ENCODE measurements around the gene BEGAIN.

The BEGAIN gene

GRCh38 chr14:100611811-100612480, 24.7 kb upstream of the BEGAIN start:
- H3K4me1 ChIP-seq (ENCODE audit: control insufficient read depth, insufficient read depth, low read length): no peaks in the 10 kb centered on the region
- no peaks in the 10 kb centered on the region for H3K27me3 ChIP-seq (ENCODE audit: control insufficient read depth, insufficient read depth, low read length)
- H3K4me3 ChIP-seq (ENCODE audit: low read depth, low read length): no peak overlapping the region
- no peaks in the 10 kb centered on the region for H3K9me3 ChIP-seq (ENCODE audit: control insufficient read depth, insufficient read depth, low read length)
- H3K36me3 ChIP-seq (ENCODE audit: control insufficient read depth, insufficient read depth, low read length): no peaks in the 10 kb centered on the region
- no peak overlapping the region for H3K9ac ChIP-seq (ENCODE audit: low read depth, low read length)

GRCh38 chr14:100610511-100611217, 23.4 kb upstream of the BEGAIN start:
- Histone ChIP-seq H3K27me3 (ENCODE audit: control insufficient read depth, insufficient read depth, low read length) (no peaks in the 10 kb centered on the region), H3K9ac (ENCODE audit: low read depth, low read length) (no peak overlapping the region), H3K9me3 (ENCODE audit: control insufficient read depth, insufficient read depth, low read length) (no peaks in the 10 kb centered on the region), H3K4me3 (ENCODE audit: low read depth, low read length) (no peak overlapping the region), H3K36me3 (ENCODE audit: control insufficient read depth, insufficient read depth, low read length) (no peaks in the 10 kb centered on the region), H3K4me1 (ENCODE audit: control insufficient read depth, insufficient read depth, low read length) (no peaks in the 10 kb centered on the region)

GRCh38 chr14:100609941-100610391, 22.7 kb upstream of the BEGAIN start:
- Histone ChIP-seq H3K4me1 (ENCODE audit: control insufficient read depth, insufficient read depth, low read length) (no peaks in the 10 kb centered on the region), H3K36me3 (ENCODE audit: control insufficient read depth, insufficient read depth, low read length) (no peaks in the 10 kb centered on the region), H3K9me3 (ENCODE audit: control insufficient read depth, insufficient read depth, low read length) (no peaks in the 10 kb centered on the region), H3K27me3 (ENCODE audit: control insufficient read depth, insufficient read depth, low read length) (no peaks in the 10 kb centered on the region), H3K4me3 (ENCODE audit: low read depth, low read length) (no peak overlapping the region), H3K9ac (ENCODE audit: low read depth, low read length) (no peak overlapping the region)

GRCh38 chr14:100609331-100609870, 22.2 kb upstream of the BEGAIN start:
- Histone ChIP-seq H3K27me3 (ENCODE audit: control insufficient read depth, insufficient read depth, low read length) (no peaks in the 10 kb centered on the region), H3K4me1 (ENCODE audit: control insufficient read depth, insufficient read depth, low read length) (no peaks in the 10 kb centered on the region), H3K9ac (ENCODE audit: low read depth, low read length) (no peak overlapping the region), H3K36me3 (ENCODE audit: control insufficient read depth, insufficient read depth, low read length) (no peaks in the 10 kb centered on the region), H3K9me3 (ENCODE audit: control insufficient read depth, insufficient read depth, low read length) (no peaks in the 10 kb centered on the region), H3K4me3 (ENCODE audit: low read depth, low read length) (no peak overlapping the region)

- Histone ChIP-seq H3K9me3 (ENCODE audit: control insufficient read depth, insufficient read depth, low read length) (no peaks in the 10 kb centered on the region), H3K4me1 (ENCODE audit: control insufficient read depth, insufficient read depth, low read length) (no peaks in the 10 kb centered on the region), H3K27me3 (ENCODE audit: control insufficient read depth, insufficient read depth, low read length) (no peaks in the 10 kb centered on the region), H3K4me3 (ENCODE audit: low read depth, low read length) (no peak overlapping the region), H3K36me3 (ENCODE audit: control insufficient read depth, insufficient read depth, low read length) (no peaks in the 10 kb centered on the region), H3K9ac (ENCODE audit: low read depth, low read length) (no peak overlapping the region)
Observed at GRCh38 chr14:100608586-100609330, 21.5 kb upstream of the BEGAIN start.

- Histone ChIP-seq H3K9me3 (ENCODE audit: control insufficient read depth, insufficient read depth, low read length) (no peaks in the 10 kb centered on the region), H3K27me3 (ENCODE audit: control insufficient read depth, insufficient read depth, low read length) (no peaks in the 10 kb centered on the region), H3K9ac (ENCODE audit: low read depth, low read length) (no peak overlapping the region), H3K4me3 (ENCODE audit: low read depth, low read length) (no peak overlapping the region), H3K4me1 (ENCODE audit: control insufficient read depth, insufficient read depth, low read length) (no peaks in the 10 kb centered on the region), H3K36me3 (ENCODE audit: control insufficient read depth, insufficient read depth, low read length) (no peaks in the 10 kb centered on the region)
Observed at GRCh38 chr14:100608064-100608463, 20.8 kb upstream of the BEGAIN start.

- H3K4me3 ChIP-seq (ENCODE audit: low read depth, low read length): no peak overlapping the region
Observed at GRCh38 chr14:100607611-100607956, 20.4 kb upstream of the BEGAIN start.

GRCh38 chr14:100606687-100607610, 19.7 kb upstream of the BEGAIN start:
- H3K9me3 ChIP-seq (ENCODE audit: control insufficient read depth, insufficient read depth, low read length): no peaks in the 10 kb centered on the region
- H3K27me3 ChIP-seq (ENCODE audit: control insufficient read depth, insufficient read depth, low read length): no peaks in the 10 kb centered on the region
- no peak overlapping the region for H3K4me3 ChIP-seq (ENCODE audit: low read depth, low read length)
- no peak overlapping the region for H3K9ac ChIP-seq (ENCODE audit: low read depth, low read length)
- no peaks in the 10 kb centered on the region for H3K4me1 ChIP-seq (ENCODE audit: control insufficient read depth, insufficient read depth, low read length)
- H3K36me3 ChIP-seq (ENCODE audit: control insufficient read depth, insufficient read depth, low read length): no peaks in the 10 kb centered on the region

More at GRCh38 chr14:100607611-100607956, 20.4 kb upstream of the BEGAIN start:
- Histone ChIP-seq H3K9me3 (ENCODE audit: control insufficient read depth, insufficient read depth, low read length) (no peaks in the 10 kb centered on the region), H3K9ac (ENCODE audit: low read depth, low read length) (no peak overlapping the region), H3K27me3 (ENCODE audit: control insufficient read depth, insufficient read depth, low read length) (no peaks in the 10 kb centered on the region), H3K36me3 (ENCODE audit: control insufficient read depth, insufficient read depth, low read length) (no peaks in the 10 kb centered on the region), H3K4me1 (ENCODE audit: control insufficient read depth, insufficient read depth, low read length) (no peaks in the 10 kb centered on the region)

GRCh38 chr14:100605706-100606686, 18.8 kb upstream of the BEGAIN start:
- Histone ChIP-seq H3K4me3 (ENCODE audit: low read depth, low read length) (no peak overlapping the region), H3K9me3 (ENCODE audit: control insufficient read depth, insufficient read depth, low read length) (no peaks in the 10 kb centered on the region), H3K4me1 (ENCODE audit: control insufficient read depth, insufficient read depth, low read length) (no peaks in the 10 kb centered on the region), H3K9ac (ENCODE audit: low read depth, low read length) (no peak overlapping the region), H3K27me3 (ENCODE audit: control insufficient read depth, insufficient read depth, low read length) (no peaks in the 10 kb centered on the region), H3K36me3 (ENCODE audit: control insufficient read depth, insufficient read depth, low read length) (no peaks in the 10 kb centered on the region)

GRCh38 chr14:100605230-100605629, 18.0 kb upstream of the BEGAIN start:
- Histone ChIP-seq H3K4me1 (ENCODE audit: control insufficient read depth, insufficient read depth, low read length) (no peaks in the 10 kb centered on the region), H3K9me3 (ENCODE audit: control insufficient read depth, insufficient read depth, low read length) (no peaks in the 10 kb centered on the region), H3K36me3 (ENCODE audit: control insufficient read depth, insufficient read depth, low read length) (no peaks in the 10 kb centered on the region), H3K4me3 (ENCODE audit: low read depth, low read length) (no peak overlapping the region), H3K27me3 (ENCODE audit: control insufficient read depth, insufficient read depth, low read length) (no peaks in the 10 kb centered on the region), H3K9ac (ENCODE audit: low read depth, low read length) (no peak overlapping the region)

Measured in iPS-15b (cell line).